K562 (cell line): Measurements from ENCODE around the gene ETV7. TPM values are rescaled to one million over a fixed set of nuclear protein-coding genes. Genes with fewer than 3 reads are reported as not detected.

Experiments used
- BRF2 ChIP-seq: IDR thresholded peaks from 3 replicates; pipeline ENCODE4 v1.6.1; 2011; ENCODE audit warnings: borderline replicate concordance, mild to moderate bottlenecking; ENCODE audit not compliant: insufficient read length, insufficient read depth
- CEBPZ ChIP-seq: fragments of 150-350 bp; IDR thresholded peaks from 2 replicates; pipeline ENCODE4 v1.6.1; 2014; ENCODE audit warnings: low read depth, mild to moderate bottlenecking, low read length, borderline replicate concordance
- CREBBP ChIP-seq: IDR thresholded peaks from one replicate; pipeline ENCODE4 v1.6.1; 2012; ENCODE audit warnings: low read depth, mild to moderate bottlenecking, control low read depth, inconsistent platforms, low read length
- FUS ChIP-seq: fragments of 200-400 bp; formaldehyde crosslinking; optimal IDR thresholded peaks from 2 replicates; pipeline ENCODE3; 2017; ENCODE audit warnings: low read depth, low read length
- PML ChIP-seq: IDR thresholded peaks from 2 replicates; pipeline ENCODE4 v1.6.1; 2012; ENCODE audit warnings: low read length, inconsistent platforms
- RBM14 ChIP-seq: fragments of 200-400 bp; formaldehyde crosslinking; IDR thresholded peaks from 2 replicates; pipeline ENCODE4 v1.6.1; 2018; ENCODE audit warnings: low read depth, mild to moderate bottlenecking, low read length, moderate library complexity, borderline replicate concordance; ENCODE audit not compliant: insufficient read depth
- TCFL5 ChIP-seq: fragments of 250-450 bp; sonication (Bioruptor Pico); conservative IDR thresholded peaks from 2 replicates; pipeline ENCODE4 v1.6.1; 2021; ENCODE audit warnings: mild to moderate bottlenecking, moderate library complexity, matching md5 sums
- ZBED1 ChIP-seq: IDR thresholded peaks from 2 replicates; pipeline ENCODE4 v1.6.1; 2014
- polyA plus RNA-seq, 8 experiments: library from polyadenylated mRNA; depleted of rRNA in 4 of 8; stranded (reverse) in 5 of 8; unstranded in 3 of 8; fragments of >200 nt; fragmentation: Nextera tagmentation in 2 of 8; fragmentation: Illumina TruSeq in 1 of 8; extraction: Ambion mirVana in 2 of 8; extraction: Trizol in 1 of 8; gene quantifications; 2 replicates each; pipeline versions ENCODE4 v1.2.1 to v1.2.3, GENCODE V29; 2011 to 2014; ENCODE audit warnings: inconsistent platforms in 1 of 8, missing spikeins in 1 of 8
- total RNA-seq, 7 experiments: library from RNA; depleted of rRNA in 6 of 7; stranded (reverse); fragments of >200 nt in 6 of 7; fragmentation: Illumina TruSeq in 2 of 7; extraction: Trizol in 2 of 7; gene quantifications; 2 replicates each; pipeline versions ENCODE4 v1.2.1 to v1.2.3, GENCODE V29; 2011 to 2021; ENCODE audit warnings: low replicate concordance in 1 of 7
- TF ChIP-seq, protein P1 (sequence below): fragments of 250-450 bp; sonication (Bioruptor Pico); IDR thresholded peaks from 2 replicates; pipeline ENCODE4 v1.4.0; 2020
- TF ChIP-seq, protein P2 (sequence below): fragments of 450-650 bp; IDR thresholded peaks from 2 replicates; pipeline ENCODE4 v1.6.1; 2017; ENCODE audit warnings: antibody characterized with exemption
- TF ChIP-seq, protein P3 (sequence below): fragments of 200-400 bp; formaldehyde crosslinking; IDR thresholded peaks from 2 replicates; pipeline ENCODE4 v1.6.1; 2017; ENCODE audit warnings: mild to moderate bottlenecking, low read depth, low read length, moderate library complexity

ETV7 gene
- total and polyA plus RNA-seq, 9 of the 15 experiments (the other 6 are each of a cell fraction or from before 2014, with no cell fraction given) = 0.07 to 0.22 (median 0.14) TPM; not detected in 3

DNA sequence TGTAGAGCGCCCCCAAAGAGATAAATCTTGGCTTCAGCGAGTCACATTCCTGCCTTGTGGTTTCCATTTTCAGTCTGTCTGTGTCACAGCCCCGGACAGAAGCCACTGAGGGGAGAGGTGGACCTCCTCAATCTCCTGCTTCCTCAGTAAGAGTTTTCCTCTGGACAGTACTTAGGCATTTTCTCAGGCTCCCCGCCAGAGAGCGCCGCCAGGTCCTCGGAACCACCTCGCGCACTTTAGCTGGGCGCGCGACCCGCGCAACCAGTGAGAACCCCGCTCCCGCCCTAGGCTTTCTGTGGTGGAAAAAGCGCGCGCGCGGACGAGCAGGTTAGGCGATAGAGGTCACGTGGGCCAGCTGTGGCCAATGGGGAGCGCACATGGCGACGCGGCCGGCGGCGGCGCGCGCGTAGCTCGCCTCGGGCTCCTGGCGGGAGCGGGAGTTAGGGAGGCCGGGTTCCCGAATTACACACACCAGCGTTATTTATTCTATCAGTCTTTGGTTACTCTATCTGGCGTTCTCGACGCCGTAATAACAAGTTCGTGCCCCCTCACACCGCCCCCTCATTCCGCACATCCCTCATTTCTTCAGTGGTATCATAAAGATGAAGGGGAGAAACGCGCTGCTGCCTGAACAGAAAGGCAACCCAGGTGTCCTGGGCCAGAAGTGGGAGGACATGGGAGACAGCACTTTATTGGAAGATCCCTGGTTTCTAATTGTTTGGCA lies 35.8 kb upstream of the ETV7 start (continued):
- TF ChIP-seq, protein P1, sequence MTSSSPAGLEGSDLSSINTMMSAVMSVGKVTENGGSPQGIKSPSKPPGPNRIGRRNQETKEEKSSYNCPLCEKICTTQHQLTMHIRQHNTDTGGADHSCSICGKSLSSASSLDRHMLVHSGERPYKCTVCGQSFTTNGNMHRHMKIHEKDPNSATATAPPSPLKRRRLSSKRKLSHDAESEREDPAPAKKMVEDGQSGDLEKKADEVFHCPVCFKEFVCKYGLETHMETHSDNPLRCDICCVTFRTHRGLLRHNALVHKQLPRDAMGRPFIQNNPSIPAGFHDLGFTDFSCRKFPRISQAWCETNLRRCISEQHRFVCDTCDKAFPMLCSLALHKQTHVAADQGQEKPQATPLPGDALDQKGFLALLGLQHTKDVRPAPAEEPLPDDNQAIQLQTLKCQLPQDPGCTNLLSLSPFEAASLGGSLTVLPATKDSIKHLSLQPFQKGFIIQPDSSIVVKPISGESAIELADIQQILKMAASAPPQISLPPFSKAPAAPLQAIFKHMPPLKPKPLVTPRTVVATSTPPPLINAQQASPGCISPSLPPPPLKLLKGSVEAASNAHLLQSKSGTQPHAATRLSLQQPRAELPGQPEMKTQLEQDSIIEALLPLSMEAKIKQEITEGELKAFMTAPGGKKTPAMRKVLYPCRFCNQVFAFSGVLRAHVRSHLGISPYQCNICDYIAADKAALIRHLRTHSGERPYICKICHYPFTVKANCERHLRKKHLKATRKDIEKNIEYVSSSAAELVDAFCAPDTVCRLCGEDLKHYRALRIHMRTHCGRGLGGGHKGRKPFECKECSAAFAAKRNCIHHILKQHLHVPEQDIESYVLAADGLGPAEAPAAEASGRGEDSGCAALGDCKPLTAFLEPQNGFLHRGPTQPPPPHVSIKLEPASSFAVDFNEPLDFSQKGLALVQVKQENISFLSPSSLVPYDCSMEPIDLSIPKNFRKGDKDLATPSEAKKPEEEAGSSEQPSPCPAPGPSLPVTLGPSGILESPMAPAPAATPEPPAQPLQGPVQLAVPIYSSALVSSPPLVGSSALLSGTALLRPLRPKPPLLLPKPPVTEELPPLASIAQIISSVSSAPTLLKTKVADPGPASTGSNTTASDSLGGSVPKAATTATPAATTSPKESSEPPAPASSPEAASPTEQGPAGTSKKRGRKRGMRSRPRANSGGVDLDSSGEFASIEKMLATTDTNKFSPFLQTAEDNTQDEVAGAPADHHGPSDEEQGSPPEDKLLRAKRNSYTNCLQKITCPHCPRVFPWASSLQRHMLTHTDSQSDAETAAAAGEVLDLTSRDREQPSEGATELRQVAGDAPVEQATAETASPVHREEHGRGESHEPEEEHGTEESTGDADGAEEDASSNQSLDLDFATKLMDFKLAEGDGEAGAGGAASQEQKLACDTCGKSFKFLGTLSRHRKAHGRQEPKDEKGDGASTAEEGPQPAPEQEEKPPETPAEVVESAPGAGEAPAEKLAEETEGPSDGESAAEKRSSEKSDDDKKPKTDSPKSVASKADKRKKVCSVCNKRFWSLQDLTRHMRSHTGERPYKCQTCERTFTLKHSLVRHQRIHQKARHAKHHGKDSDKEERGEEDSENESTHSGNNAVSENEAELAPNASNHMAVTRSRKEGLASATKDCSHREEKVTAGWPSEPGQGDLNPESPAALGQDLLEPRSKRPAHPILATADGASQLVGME (CRISPR knock-in tag) = no peak
- TF ChIP-seq RBM14 (no peak), ZBED1 (peak; percentile 24; the same call in 1 of the 2 replicates), CEBPZ (no peak), CREBBP (no peak), PML (peak; percentile 70; the same call in 1 of the 2 replicates), TCFL5 (CRISPR knock-in tag) (no peak), FUS (no peak), BRF2 (no peak)
- TF ChIP-seq, protein P2, sequence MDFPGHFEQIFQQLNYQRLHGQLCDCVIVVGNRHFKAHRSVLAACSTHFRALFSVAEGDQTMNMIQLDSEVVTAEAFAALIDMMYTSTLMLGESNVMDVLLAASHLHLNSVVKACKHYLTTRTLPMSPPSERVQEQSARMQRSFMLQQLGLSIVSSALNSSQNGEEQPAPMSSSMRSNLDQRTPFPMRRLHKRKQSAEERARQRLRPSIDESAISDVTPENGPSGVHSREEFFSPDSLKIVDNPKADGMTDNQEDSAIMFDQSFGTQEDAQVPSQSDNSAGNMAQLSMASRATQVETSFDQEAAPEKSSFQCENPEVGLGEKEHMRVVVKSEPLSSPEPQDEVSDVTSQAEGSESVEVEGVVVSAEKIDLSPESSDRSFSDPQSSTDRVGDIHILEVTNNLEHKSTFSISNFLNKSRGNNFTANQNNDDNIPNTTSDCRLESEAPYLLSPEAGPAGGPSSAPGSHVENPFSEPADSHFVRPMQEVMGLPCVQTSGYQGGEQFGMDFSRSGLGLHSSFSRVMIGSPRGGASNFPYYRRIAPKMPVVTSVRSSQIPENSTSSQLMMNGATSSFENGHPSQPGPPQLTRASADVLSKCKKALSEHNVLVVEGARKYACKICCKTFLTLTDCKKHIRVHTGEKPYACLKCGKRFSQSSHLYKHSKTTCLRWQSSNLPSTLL = no peak
- TF ChIP-seq, protein P3, sequence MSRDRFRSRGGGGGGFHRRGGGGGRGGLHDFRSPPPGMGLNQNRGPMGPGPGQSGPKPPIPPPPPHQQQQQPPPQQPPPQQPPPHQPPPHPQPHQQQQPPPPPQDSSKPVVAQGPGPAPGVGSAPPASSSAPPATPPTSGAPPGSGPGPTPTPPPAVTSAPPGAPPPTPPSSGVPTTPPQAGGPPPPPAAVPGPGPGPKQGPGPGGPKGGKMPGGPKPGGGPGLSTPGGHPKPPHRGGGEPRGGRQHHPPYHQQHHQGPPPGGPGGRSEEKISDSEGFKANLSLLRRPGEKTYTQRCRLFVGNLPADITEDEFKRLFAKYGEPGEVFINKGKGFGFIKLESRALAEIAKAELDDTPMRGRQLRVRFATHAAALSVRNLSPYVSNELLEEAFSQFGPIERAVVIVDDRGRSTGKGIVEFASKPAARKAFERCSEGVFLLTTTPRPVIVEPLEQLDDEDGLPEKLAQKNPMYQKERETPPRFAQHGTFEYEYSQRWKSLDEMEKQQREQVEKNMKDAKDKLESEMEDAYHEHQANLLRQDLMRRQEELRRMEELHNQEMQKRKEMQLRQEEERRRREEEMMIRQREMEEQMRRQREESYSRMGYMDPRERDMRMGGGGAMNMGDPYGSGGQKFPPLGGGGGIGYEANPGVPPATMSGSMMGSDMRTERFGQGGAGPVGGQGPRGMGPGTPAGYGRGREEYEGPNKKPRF = no peak
